HPDE6-E6E7 (cell line): ENCODE measurements around the gene UBASH3B.
"Not testable (repeated sequence)": the region's sequence is repeated elsewhere in the genome, so short reads cannot be mapped to it uniquely, and the experiment has no call there.

Experiments used
- DNase-seq: peaks from one replicate; pipeline ENCODE4 v3.0.0; 2011; ENCODE audit warnings: missing footprints; ENCODE audit errors: extremely low spot score

Gene UBASH3B, protein sequence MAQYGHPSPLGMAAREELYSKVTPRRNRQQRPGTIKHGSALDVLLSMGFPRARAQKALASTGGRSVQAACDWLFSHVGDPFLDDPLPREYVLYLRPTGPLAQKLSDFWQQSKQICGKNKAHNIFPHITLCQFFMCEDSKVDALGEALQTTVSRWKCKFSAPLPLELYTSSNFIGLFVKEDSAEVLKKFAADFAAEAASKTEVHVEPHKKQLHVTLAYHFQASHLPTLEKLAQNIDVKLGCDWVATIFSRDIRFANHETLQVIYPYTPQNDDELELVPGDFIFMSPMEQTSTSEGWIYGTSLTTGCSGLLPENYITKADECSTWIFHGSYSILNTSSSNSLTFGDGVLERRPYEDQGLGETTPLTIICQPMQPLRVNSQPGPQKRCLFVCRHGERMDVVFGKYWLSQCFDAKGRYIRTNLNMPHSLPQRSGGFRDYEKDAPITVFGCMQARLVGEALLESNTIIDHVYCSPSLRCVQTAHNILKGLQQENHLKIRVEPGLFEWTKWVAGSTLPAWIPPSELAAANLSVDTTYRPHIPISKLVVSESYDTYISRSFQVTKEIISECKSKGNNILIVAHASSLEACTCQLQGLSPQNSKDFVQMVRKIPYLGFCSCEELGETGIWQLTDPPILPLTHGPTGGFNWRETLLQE

DNA sequence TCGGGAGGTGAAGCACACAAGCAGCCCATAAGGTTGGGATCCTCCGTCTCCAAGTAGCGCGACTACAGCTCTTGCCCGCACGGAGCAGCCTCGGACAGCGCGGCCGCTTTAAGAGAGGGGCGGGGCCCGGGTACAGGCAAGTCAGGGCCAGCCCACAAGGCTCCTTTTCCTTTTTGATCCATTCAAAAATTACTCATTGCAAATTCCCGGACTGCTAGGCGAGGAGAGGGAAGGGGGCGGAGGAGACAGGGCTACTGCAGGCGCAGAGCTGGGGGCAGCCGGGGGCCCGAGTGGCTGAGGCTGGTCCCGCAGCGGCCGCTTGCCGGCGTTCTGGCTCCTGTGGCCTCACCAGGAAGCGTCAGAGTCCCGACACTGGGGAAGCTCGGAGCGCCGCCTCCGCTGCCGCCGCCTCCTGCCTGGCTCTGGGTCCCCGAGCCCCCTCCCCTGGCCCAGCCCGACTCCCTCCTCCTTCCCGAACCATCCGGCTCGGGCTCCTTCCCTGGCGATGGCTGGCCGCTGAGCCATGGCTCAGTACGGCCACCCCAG, at the start of gene UBASH3B:
Gene UBASH3B (plus strand): TSS at position 196 of the 546 bp plus-strand sequence. CDS start 328 bp downstream, at position 524.
- peak; percentile 74 for DNase-seq

DNA sequence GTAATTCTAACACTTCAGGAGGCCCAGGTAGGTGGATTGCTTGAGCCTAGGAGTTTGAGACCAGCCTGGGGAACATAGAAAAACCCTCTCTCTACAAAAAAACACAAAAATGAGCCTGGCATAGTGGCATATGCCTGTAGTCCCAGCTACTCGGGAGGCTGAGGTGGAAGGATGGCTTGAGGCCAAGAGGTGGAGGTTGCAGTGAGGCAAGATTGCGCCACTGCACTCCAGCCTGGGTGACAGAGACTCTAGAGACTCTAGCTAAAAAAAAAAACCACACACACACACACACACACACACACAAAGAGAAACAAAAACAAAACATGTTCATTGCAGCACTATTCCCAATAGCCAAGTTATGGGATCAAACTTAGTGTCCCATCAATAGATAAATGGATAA, 48.4 kb upstream of the UBASH3B start:
- not testable (repeated sequence) for DNase-seq

DNA sequence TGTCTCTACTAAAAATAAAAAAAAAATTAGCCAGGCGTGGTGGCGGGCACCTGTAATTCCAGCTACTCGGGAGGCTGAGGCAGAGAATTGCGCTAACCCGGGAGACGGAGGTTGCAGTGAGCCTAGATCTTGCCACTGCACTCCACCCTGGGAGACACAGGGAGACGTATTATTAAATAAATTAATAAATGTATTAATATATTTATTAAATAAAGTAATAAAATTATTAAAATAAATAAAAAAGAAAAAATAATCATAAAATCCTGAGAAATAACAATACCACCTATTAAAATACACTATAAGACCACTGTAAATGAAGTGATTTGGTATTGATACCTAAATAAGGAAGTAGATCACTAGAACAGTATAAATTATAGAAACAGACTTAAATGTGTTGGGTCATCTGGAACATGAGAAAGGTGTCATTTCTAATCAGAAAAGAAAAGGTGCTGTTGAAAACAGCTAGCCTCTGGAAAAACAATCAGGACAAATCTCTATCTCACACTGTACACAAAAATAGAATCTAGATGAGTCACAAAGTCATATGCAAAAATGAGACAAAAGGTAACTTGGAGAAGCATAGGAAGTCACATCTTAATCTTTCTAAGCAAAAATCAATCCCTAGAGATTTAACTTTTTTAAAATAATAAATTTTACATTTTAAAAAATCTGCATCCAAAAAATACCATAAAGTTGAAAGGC, 43.2 kb upstream of the UBASH3B start:
- DNase-seq: no peak

DNA sequence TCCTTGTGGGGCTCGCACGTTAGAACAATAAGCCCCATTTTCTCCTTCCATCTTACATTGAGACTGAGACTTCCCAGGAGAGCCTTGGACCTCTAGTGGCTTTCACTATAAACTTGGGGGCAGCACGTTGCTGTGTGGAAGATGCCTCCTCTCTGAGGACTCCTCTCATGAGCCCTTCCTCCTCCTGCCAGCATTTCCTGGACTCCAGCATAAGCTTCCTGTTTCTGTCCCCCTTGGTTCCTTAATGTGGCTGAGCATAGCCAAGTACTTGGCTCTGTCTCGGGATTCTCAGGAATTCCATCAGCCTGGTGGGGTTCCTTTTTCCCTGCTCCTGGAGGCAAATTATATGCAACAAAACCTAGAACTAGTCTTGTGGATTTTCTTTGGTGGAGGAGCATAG, 38.8 kb upstream of the UBASH3B start:
- DNase-seq: no peak

DNA sequence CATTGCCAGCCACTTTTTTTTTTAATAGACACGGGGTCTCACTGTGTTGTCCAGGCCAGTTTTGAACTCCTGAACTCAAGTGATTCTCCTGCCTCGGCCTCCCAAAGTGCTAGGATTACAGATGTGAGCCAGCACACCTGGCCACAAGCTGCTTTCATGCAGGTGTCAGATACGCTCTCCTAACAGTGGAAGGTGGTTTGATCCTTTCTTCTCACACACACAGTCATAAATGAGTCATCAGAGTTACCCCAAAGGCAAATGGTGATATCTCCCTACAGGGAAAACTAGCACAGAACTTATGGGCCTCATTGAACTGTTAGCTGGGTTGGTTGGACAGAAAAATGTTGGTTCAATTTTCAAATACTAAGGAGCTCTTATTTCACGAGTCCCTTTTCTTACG, 38.2 kb upstream of the UBASH3B start:
- DNase-seq: no peak

DNA sequence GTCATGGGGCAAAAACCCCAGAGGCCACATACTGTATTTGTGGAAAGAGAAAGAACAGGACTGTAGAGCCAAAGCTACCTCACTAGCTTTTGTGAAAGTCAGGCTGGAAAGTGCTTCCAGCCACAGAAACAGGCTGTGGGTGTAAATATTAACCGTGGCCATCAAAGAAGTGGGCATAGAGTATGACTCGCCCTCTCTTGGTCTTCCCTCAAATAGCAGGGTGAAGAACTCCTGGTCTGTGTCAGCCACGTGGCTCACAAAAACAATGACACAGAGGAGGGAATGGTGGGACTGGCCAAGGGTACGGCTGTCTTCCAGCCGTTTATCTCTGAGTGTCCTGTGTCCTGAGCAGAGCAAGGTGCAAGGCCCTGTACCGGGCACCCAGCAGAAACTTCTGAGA, 37.6 kb upstream of the UBASH3B start:
- DNase-seq: no peak

DNA sequence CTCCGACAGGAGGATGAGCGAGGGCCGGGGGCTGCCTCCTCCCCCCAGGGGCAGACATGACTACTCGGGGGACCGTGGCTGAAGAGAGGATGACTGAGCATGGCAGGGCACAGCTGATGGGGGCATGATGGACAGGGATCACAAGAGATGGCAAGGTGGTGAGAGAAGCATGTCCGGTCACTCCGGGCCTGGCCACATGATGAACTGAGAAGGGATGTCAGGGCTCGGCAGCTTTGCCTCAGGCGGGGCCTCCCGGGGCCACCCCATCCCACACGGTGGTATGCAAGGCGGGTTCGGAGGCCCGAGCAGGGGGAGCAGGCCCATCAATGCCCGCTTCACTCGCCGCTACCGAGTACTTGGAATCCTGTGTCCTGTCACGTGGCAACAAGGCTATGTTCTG, 36.6 kb upstream of the UBASH3B start:
- DNase-seq: no peak

DNA sequence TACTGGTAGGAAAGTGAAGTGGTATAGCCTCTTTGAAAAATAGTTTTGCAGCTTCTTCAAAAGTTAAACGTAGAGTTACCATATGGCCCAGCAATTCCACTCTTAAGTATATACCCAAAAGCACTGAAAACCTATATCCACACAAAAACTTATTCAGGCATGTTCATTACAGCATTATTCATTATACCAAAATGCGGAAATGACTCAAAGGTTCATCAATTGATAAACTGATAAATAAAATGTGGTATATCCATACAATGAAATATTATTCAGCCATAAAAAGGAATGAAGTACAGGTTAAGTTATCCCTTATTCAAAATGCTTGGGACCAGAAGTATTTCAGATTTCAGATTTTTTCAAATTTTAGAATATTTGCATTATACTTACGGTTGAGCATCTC, 35.8 kb upstream of the UBASH3B start:
- no peak for DNase-seq

DNA sequence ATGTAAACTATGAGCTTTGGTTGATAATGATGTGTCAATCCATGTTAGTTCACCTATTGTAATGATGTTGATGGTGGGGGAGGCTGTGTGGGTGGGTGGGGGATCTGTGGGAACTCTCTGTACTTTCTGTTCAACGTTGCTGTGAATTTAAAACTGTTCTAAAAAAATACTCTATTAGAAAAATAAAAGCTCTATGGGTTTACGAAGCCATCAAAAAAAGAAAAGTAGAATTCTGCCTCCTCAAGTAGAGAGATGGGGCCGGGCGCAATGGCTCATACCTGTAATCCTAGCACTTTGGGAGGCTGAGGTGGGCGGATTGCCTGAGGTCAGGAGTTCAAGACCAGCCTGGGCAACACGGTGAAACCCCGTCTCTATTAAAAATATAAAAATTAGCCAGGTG, 30.0 kb upstream of the UBASH3B start:
- not testable (repeated sequence) for DNase-seq

DNA sequence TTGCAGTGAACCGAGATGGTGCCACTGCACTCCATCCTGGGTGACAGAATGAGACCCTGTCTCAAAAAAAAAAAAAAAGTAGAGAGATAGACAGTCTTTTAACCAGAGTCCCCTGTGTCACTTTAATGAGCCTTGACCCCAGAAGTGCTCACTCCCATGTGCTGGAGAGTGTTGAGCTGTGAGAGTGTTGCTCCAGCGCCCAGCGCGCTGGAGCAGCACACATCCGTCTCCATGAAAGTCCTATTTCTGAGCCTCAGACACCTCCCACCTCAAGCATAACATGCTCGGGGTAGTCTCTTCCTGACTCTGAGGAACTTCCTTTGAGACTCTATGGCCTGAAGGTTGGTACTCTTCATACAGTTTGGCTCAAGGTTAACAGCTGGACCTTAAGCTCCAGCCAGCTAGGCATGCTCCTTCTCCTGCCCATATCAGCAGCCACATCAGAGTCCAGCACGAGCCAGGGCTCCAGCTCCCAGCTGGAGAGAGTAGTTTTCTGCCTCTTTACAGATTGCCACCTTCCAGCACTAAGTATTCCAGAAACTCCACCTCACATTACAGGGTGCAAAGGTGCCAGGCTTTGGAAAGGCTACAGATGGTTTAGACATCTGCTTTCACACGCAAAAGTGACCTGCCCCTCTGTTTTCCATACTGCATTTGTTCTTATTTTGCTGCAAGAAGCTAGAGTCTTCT, 29.4 kb upstream of the UBASH3B start:
- DNase-seq: no peak

DNA sequence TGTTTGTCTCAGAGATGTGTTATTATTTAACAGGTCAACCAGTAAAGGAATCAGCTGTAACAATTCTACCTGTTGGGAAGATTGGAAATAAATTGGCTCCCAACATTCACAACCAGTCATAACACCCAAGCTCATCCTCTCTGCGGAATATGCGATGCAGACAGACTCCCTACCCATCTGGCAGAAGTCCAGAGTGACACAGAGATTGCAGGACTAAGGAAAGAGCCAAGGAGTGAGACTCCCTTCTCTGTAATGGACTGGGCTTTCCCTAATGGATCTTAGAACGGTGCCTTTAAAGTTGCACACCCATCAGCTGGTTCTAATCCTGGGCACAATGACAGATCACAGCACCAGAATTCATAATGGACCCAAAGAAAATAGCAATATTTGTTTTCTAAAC, 27.8 kb upstream of the UBASH3B start:
- DNase-seq: no peak

DNA sequence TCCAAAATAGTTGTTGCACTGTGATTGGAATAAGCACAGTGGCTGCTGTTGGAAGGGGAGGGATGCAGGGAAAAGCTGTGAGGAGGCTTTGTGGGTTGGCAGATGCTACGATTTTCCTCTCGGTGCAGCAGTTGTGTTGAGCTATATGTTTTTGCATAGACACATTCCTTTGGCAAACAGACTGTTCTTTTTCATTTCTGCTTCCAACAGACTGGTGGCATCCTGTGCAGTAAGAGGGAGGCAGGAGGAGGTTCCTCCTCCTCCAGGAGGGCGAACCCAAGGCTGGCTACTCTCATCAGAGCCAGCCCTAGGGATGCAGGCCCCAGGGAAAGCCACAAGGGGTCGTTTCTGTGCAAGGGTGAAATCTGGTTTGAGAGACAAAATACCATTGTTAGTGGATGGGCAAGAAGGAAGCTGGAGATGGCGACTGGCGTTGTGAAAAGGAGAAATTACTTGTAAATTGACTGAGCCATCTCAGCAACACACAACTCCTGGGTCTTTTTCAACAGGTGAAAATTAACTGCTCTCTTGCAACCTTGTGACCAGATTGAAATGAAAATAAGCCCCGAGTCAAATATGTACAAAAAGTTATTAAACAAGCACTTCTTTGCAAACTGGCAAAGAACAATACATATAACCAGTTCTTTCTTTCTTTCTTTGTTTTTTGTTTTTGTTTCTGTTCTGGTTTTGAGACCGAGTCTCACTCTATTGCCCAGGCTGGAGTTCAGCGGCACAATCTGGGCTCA, 26.5 kb upstream of the UBASH3B start:
- DNase-seq: peak; percentile 69

DNA sequence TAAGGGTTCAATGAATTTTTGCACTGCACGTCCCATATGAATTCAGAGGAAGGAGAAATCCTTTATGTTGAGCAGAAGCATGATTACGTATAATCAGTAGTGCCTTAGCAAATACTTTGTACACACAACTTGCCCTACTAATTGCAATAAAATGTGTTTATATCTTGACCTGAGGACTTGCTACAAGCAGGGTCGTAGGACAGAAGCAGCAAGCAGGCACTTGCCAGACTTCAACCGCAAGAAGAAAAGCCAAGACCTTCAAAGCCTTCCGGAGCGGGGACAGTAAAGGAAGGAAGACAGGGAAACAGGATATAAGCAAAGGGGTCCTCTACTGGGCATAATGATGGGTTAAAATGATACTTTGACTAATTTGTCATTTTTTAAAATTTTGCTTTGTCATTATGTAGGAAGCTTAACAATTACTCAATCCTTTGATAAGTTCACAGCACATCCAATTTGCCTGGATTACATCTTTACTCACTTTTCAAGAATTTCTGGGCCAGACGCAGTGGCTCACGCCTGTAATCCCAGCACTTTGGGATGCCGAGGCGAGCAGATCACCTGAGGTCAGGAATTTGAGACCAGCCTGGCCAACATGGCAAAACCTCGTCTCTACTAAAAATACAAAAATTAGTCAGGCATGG, 23.2 kb upstream of the UBASH3B start:
- no peak for DNase-seq

DNA sequence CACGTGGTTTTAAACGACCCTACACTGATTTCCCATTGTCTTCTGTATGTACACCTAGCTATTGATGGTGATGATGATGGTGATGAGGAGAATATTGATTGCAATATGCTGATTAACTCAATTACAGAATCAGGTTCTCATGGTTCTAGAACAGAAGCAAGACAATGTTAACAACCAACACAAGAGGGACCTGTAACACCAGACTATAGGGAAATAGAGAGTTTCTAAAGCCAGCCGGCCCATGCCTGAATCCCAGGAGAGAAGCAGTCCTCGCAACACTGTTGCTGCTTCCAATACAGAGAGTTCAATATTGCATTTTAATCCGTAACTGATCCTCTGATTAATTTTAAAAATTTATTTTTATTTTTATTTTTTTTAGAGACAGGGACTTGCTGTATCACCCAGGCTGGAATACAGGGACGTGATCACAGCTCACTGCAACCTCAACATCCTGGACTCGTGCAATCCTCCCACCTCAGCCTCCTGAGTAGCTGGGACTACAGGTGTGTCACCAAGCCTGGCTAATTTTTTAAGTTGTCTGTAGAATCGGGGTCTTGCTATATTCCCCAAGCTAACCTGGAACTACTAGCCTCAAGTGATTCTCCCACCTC, 22.2 kb upstream of the UBASH3B start:
- DNase-seq: peak; percentile 26

DNA sequence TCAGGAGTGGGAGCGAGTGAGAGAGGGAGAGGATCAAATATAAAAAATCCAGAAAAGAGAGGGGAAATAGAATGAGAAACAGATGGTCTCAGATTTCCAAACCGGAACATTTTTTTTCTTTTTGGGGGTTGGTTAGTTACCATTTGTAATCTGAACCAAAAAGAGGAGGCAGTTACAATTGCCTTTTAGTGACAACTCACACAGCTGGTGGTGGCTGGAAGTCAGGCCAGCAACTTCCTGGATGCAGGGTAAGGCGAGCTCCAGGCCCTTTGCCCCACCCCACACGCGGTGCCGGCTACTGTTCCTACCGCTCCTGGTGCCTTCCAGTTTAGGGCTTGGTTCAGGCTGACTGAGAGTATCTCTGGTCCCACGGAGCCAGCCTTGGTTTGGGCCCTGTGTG, 21.0 kb upstream of the UBASH3B start:
- peak; percentile 25 for DNase-seq

DNA sequence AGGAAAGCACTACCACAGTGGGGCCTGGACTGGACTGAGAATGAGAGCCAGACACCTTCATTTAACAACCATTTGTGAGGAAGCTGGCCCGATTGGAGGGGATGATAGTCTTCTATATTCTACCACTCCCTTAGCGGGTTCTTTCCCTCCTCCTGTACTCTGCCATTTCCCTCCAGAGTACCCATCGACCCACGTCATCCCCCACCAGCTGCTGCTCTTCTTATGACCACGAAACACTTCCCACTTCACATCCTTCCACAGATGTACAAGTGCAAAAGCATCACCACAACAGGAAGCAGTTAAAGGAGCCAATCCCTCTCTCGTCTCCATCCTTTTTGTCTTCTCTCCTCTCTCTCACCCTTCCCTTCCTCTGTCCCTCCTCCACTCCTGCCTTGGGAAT, 18.0 kb upstream of the UBASH3B start:
- no peak for DNase-seq

DNA sequence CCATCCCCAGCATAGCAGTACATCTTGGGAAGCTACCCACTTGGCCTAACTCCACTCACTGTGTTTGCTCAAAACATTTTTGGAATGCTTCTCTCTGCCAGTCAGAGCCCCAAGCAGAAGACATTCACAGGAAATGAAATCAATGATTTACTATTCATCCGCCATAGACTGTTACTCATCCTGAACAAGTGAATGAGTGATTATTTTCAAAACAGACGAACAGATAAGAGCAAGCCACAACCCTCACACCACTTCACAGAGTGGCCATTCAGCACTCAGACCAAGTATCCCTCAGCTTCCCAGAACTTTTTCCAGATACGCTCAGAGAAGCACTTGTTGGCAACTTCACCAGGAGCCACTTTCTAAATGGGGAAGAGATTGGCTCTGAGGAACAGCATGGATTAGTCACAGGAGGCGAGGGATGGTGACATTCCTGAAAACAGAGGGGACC, 13.0 kb upstream of the UBASH3B start:
- DNase-seq: peak; percentile 49

DNA sequence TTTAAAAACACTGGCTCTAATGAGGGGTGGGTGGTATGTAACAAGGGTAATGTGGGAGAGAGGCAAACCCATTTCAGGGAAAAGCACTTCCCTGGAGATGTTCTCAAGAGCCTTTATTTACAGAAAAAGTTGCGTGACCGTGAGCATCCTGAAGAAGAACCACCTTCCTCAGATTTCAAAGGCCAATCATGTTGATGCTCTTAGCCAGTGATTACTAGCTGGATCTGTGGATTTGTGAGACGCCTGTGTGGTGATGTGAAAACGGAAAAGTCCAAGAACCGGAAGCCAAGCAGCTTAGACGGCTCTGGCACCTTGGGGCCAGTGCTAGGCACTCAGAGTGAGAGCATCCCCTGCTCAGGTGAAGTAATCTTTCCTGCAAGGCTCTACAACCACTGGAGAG, 12.6 kb upstream of the UBASH3B start:
- no peak for DNase-seq

DNA sequence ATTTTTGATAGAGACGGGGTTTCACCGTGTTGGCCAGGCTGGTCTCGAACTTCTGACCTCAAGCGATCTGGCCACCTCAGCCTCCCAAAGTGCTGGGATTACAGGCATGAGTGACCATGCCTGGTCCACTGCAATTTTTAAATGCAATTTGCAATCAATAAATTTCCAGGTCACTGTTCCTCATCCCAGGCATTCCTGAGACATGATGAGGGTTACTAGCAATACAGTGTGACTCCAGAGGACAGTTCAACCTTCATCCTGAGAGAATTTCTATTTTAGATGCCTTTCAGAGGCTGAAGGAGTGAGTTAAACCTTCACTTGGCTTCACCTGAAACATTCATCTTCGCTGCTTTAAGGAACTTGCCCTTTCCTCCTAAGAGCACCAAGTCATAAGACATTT, 9.7 kb upstream of the UBASH3B start:
- DNase-seq: no peak
